ENCODE measurements around the gene HDAC10.
"Not testable (repeated sequence)": the region's sequence is repeated elsewhere in the genome, so short reads cannot be mapped to it uniquely, and the experiment has no call there.

HDAC10 gene

GRCh38 chr22:50215297-50216054 lies 35.6 kb downstream of the HDAC10 start:
- DNase-seq: no peak

- no peak for DNase-seq
Measured at GRCh38 chr22:50213263-50213662, 37.8 kb downstream of the HDAC10 start.

GRCh38 chr22:50211147-50211546 lies 39.9 kb downstream of the HDAC10 start:
- no peak for DNase-seq

GRCh38 chr22:50210378-50211139 lies 40.5 kb downstream of the HDAC10 start:
- no peak for DNase-seq

- no peak for DNase-seq
Measured at GRCh38 chr22:50209893-50210292, 41.2 kb downstream of the HDAC10 start.

- no peak for DNase-seq
Measured at GRCh38 chr22:50208939-50209892, 41.8 kb downstream of the HDAC10 start.

- no peak for DNase-seq
Measured at GRCh38 chr22:50208430-50208938, 42.6 kb downstream of the HDAC10 start.

GRCh38 chr22:50207383-50208140 lies 43.5 kb downstream of the HDAC10 start:
- no peak for DNase-seq

GRCh38 chr22:50206599-50206998 lies 44.5 kb downstream of the HDAC10 start:
- DNase-seq: no peak

- no peak for DNase-seq
Measured at GRCh38 chr22:50205781-50206569, 45.1 kb downstream of the HDAC10 start.

GRCh38 chr22:50204998-50205397 lies 46.1 kb downstream of the HDAC10 start:
- DNase-seq: not testable (repeated sequence)

GRCh38 chr22:50204571-50204970 lies 46.5 kb downstream of the HDAC10 start:
- no peak for DNase-seq

- DNase-seq: no peak
Measured at GRCh38 chr22:50203288-50203687, 47.8 kb downstream of the HDAC10 start.

GRCh38 chr22:50202130-50202666 lies 48.9 kb downstream of the HDAC10 start:
- DNase-seq: no peak

GRCh38 chr22:50201191-50202129 lies 49.6 kb downstream of the HDAC10 start:
- no peak for DNase-seq

- peak; percentile 68 for DNase-seq
Measured at GRCh38 chr22:50200461-50201190, 50.4 kb downstream of the HDAC10 start, which contains the start of gene SELENOO. TSS of gene SELENOO (plus strand) at chr22:50201011. CDS start at chr22:50201037, 26 bp downstream.

GRCh38 chr22:50199829-50200460 lies 51.1 kb downstream of the HDAC10 start:
- DNase-seq: no peak

GRCh38 chr22:50199251-50199721 lies 51.8 kb downstream of the HDAC10 start:
- DNase-seq: no peak
